ENCODE data around the gene ST8SIA5.

DNA sequence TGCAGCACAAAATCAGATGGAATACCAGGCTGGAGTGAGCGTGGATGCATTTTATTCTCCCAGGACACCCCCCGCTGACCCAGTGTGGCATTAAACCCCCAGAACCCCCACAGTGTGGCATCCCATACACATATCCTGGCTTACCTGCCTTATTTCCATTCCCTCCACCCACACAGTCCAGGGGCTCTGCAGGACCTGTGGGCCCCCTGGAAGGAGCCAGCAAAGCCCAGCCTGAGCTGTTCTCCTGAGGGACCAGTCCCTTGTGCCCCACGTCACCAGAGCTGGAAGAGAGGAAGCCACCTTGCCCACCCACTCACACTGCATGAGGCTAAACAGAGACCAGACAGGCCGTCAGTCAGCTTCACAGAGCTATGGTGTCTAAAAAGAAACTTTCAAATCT lies 20.1 kb downstream of the ST8SIA5 start:
- no peak for TF ChIP-seq ZBTB1 (CRISPR knock-in tag; IDR thresholded peaks at IDR 0.05; ENCODE audit: borderline replicate concordance)
- TF ChIP-seq, protein P1, sequence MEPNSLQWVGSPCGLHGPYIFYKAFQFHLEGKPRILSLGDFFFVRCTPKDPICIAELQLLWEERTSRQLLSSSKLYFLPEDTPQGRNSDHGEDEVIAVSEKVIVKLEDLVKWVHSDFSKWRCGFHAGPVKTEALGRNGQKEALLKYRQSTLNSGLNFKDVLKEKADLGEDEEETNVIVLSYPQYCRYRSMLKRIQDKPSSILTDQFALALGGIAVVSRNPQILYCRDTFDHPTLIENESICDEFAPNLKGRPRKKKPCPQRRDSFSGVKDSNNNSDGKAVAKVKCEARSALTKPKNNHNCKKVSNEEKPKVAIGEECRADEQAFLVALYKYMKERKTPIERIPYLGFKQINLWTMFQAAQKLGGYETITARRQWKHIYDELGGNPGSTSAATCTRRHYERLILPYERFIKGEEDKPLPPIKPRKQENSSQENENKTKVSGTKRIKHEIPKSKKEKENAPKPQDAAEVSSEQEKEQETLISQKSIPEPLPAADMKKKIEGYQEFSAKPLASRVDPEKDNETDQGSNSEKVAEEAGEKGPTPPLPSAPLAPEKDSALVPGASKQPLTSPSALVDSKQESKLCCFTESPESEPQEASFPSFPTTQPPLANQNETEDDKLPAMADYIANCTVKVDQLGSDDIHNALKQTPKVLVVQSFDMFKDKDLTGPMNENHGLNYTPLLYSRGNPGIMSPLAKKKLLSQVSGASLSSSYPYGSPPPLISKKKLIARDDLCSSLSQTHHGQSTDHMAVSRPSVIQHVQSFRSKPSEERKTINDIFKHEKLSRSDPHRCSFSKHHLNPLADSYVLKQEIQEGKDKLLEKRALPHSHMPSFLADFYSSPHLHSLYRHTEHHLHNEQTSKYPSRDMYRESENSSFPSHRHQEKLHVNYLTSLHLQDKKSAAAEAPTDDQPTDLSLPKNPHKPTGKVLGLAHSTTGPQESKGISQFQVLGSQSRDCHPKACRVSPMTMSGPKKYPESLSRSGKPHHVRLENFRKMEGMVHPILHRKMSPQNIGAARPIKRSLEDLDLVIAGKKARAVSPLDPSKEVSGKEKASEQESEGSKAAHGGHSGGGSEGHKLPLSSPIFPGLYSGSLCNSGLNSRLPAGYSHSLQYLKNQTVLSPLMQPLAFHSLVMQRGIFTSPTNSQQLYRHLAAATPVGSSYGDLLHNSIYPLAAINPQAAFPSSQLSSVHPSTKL (CRISPR knock-in tag; IDR thresholded peaks at IDR 0.05) = no peak
- no peak for TF ChIP-seq EZH2 (conservative IDR thresholded peaks at IDR 0.05; ENCODE audit: low read depth, low read length)
- no peak for TF ChIP-seq ZNF274 (CRISPR knock-in tag; IDR thresholded peaks at IDR 0.05)
- TF ChIP-seq BATF2 (CRISPR knock-in tag; IDR thresholded peaks at IDR 0.05) = no peak
- TF ChIP-seq POLR2AphosphoS5 (IDR thresholded peaks at IDR 0.05; ENCODE audit: low read depth, low read length) = no peak
- TF ChIP-seq ZSCAN21 (CRISPR knock-in tag; IDR thresholded peaks at IDR 0.05; ENCODE audit: borderline replicate concordance) = no peak
